ENCODE results near the gene GAS2L1.

Gene GAS2L1

GRCh38 chr22:29323641-29324040 lies 17.2 kb downstream of the GAS2L1 start:
- no peak overlapping the region for H4K8ac ChIP-seq (ENCODE audit: low read length)
- H3K4ac ChIP-seq (ENCODE audit: low read depth in 1 of 2, low read length in 2 of 2) = no peak overlapping the region
- no peak overlapping the region for H2AFZ ChIP-seq (ENCODE audit: low read depth, low read length)
- no peak overlapping the region for H2AK5ac ChIP-seq (ENCODE audit: low read length, severe bottlenecking)
- no peak overlapping the region for H2BK12ac ChIP-seq (ENCODE audit: low read length in 2 of 2)
- no peak overlapping the region for H3K18ac ChIP-seq (ENCODE audit: low read depth in 1 of 2, low read length in 2 of 2)
- peaks cover under 1% of the 10 kb centered on the region for H3K4me1 ChIP-seq (ENCODE audit: control insufficient read depth, insufficient read depth, low read depth, low read length)
- H4K91ac ChIP-seq (ENCODE audit: low read length) = no peak overlapping the region
- H3K27ac ChIP-seq (ENCODE audit: low read length, poor library complexity, severe bottlenecking) = no peak overlapping the region
- H3K14ac ChIP-seq (ENCODE audit: low read length in 2 of 2) = no peak overlapping the region
- no peak overlapping the region for H3K9ac ChIP-seq (ENCODE audit: low read length)
- peaks cover 20 to 30% of the 10 kb centered on the region in 2 experiments for H3K36me3 ChIP-seq (ENCODE audit: control insufficient read depth in 1 of 2, insufficient read depth in 2 of 2, low read depth in 1 of 2, low read length in 2 of 2)
- no peak for DNase-seq
- H3K9me3 ChIP-seq (ENCODE audit: control insufficient read depth, low read length) = no peaks in the 10 kb centered on the region
- no peak overlapping the region for H3K4me3 ChIP-seq (ENCODE audit: insufficient read depth in 1 of 2, low read depth in 1 of 2, low read length in 2 of 2)
- H3K27me3 ChIP-seq (ENCODE audit: control insufficient read depth in 1 of 2, insufficient read depth in 1 of 2, low read length in 2 of 2) = no peaks in the 10 kb centered on the region
- H3K4me2 ChIP-seq (ENCODE audit: low read length, poor library complexity, severe bottlenecking) = no peak overlapping the region
- H2BK120ac ChIP-seq (ENCODE audit: low read depth, low read length) = no peak overlapping the region
- no peak overlapping the region for H2BK15ac ChIP-seq (ENCODE audit: low read depth, poor library complexity, severe bottlenecking)
- no peaks in the 10 kb centered on the region for H3K79me1 ChIP-seq (replicated peaks; ENCODE audit: low read length, poor library complexity, severe bottlenecking)
- H3K23ac ChIP-seq (ENCODE audit: low read length in 2 of 2) = no peak overlapping the region
- no peak overlapping the region for H2BK5ac ChIP-seq (ENCODE audit: low read depth, low read length, poor library complexity, severe bottlenecking)

DNA sequence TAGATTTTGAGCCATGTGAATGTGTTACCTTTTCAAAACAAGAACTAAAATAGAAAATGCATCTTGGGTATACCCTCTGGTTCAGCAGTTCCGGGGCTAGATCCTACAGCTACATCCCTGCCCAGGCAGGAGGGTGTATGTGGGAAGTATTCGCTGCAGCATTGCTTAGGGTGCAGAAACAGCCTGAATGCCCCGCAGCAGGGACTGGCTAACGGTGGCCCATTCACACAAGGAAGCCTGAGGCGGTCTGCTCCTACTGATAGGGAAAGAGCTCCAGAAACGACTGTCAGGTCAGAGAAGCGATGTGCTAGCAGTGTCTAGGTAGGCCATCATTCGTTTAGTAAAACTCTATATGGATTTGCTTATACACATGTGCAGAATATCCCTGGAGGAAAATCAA lies 18.9 kb downstream of the GAS2L1 start:
- Histone ChIP-seq H3K4me3 (ENCODE audit: insufficient read depth in 1 of 2, low read depth in 1 of 2, low read length in 2 of 2) (no peak overlapping the region), H2AFZ (ENCODE audit: low read depth, low read length) (no peak overlapping the region), H3K4me2 (ENCODE audit: low read length, poor library complexity, severe bottlenecking) (no peak overlapping the region), H3K4me1 (ENCODE audit: control insufficient read depth, insufficient read depth, low read depth, low read length) (peaks cover 15% of the 10 kb centered on the region), H2BK12ac (ENCODE audit: low read length in 2 of 2) (no peak overlapping the region), H2BK5ac (ENCODE audit: low read depth, low read length, poor library complexity, severe bottlenecking) (no peak overlapping the region), H3K27ac (ENCODE audit: low read length, poor library complexity, severe bottlenecking) (no peak overlapping the region), H4K91ac (ENCODE audit: low read length) (no peak overlapping the region), H3K9me3 (ENCODE audit: control insufficient read depth, low read length) (no peaks in the 10 kb centered on the region), H4K8ac (ENCODE audit: low read length) (no peak overlapping the region), H2BK15ac (ENCODE audit: low read depth, poor library complexity, severe bottlenecking) (no peak overlapping the region), H3K14ac (ENCODE audit: low read length in 2 of 2) (no peak overlapping the region), H3K9ac (ENCODE audit: low read length) (no peak overlapping the region), H3K18ac (ENCODE audit: low read depth in 1 of 2, low read length in 2 of 2) (no peak overlapping the region), H3K79me1 (replicated peaks; ENCODE audit: low read length, poor library complexity, severe bottlenecking) (no peaks in the 10 kb centered on the region), H3K27me3 (ENCODE audit: control insufficient read depth in 1 of 2, insufficient read depth in 1 of 2, low read length in 2 of 2) (no peaks in the 10 kb centered on the region), H2BK120ac (ENCODE audit: low read depth, low read length) (no peak overlapping the region), H3K36me3 (ENCODE audit: control insufficient read depth in 1 of 2, insufficient read depth in 2 of 2, low read depth in 1 of 2, low read length in 2 of 2) (peaks cover 24 to 47% of the 10 kb centered on the region in 2 experiments), H3K4ac (ENCODE audit: low read depth in 1 of 2, low read length in 2 of 2) (no peak overlapping the region), H2AK5ac (ENCODE audit: low read length, severe bottlenecking) (no peak overlapping the region), H3K23ac (ENCODE audit: low read length in 2 of 2) (no peak overlapping the region)
- DNase-seq = no peak
- WGBS = 86% methylated on average over 8 of the region's 8 CpGs

GRCh38 chr22:29325785-29326315 lies 19.4 kb downstream of the GAS2L1 start:
- Histone ChIP-seq H2AK5ac (ENCODE audit: low read length, severe bottlenecking) (no peak overlapping the region), H3K27ac (ENCODE audit: low read length, poor library complexity, severe bottlenecking) (no peak overlapping the region), H2BK12ac (ENCODE audit: low read length in 2 of 2) (no peak overlapping the region), H3K4ac (ENCODE audit: low read depth in 1 of 2, low read length in 2 of 2) (no peak overlapping the region), H3K14ac (ENCODE audit: low read length in 2 of 2) (no peak overlapping the region), H2BK5ac (ENCODE audit: low read depth, low read length, poor library complexity, severe bottlenecking) (no peak overlapping the region), H3K9me3 (ENCODE audit: control insufficient read depth, low read length) (no peaks in the 10 kb centered on the region), H2BK120ac (ENCODE audit: low read depth, low read length) (no peak overlapping the region), H3K27me3 (ENCODE audit: control insufficient read depth in 1 of 2, insufficient read depth in 1 of 2, low read length in 2 of 2) (no peaks in the 10 kb centered on the region), H4K8ac (ENCODE audit: low read length) (no peak overlapping the region), H3K4me1 (ENCODE audit: control insufficient read depth, insufficient read depth, low read depth, low read length) (peaks cover 19% of the 10 kb centered on the region), H4K91ac (ENCODE audit: low read length) (no peak overlapping the region), H3K36me3 (ENCODE audit: control insufficient read depth in 1 of 2, insufficient read depth in 2 of 2, low read depth in 1 of 2, low read length in 2 of 2) (peaks cover 24 to 52% of the 10 kb centered on the region in 2 experiments), H3K79me1 (replicated peaks; ENCODE audit: low read length, poor library complexity, severe bottlenecking) (no peaks in the 10 kb centered on the region), H3K23ac (ENCODE audit: low read length in 2 of 2) (no peak overlapping the region), H2BK15ac (ENCODE audit: low read depth, poor library complexity, severe bottlenecking) (no peak overlapping the region), H3K18ac (ENCODE audit: low read depth in 1 of 2, low read length in 2 of 2) (no peak overlapping the region), H2AFZ (ENCODE audit: low read depth, low read length) (no peak overlapping the region), H3K4me3 (ENCODE audit: insufficient read depth in 1 of 2, low read depth in 1 of 2, low read length in 2 of 2) (no peak overlapping the region), H3K4me2 (ENCODE audit: low read length, poor library complexity, severe bottlenecking) (no peak overlapping the region), H3K9ac (ENCODE audit: low read length) (no peak overlapping the region)
- DNase-seq = no peak
- 96% methylated on average over 9 of the region's 9 CpGs for WGBS

DNA sequence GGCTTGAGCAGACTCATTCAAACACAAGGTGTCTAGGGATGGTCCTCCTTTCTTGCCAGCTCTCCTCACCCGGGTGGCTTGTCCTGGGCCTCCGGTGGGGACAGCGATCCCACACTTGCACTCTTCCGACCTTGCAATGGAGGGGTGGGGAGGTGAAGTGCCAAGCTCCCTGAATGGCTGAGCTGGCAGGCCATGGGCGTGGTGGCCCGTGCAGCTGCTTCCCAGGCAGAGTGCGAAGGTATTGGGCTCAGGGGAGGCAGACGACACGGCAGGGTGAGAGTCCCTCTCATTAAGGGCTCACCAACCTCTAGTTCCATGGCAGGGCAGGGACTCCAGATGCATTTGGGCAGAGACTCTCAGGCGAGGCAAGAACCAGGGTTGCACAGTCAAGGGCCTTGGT lies 20.0 kb downstream of the GAS2L1 start:
- no peak overlapping the region for H3K14ac ChIP-seq (ENCODE audit: low read length in 2 of 2)
- no peak overlapping the region for H3K4me2 ChIP-seq (ENCODE audit: low read length, poor library complexity, severe bottlenecking)
- H3K23ac ChIP-seq (ENCODE audit: low read length in 2 of 2) = no peak overlapping the region
- no peak overlapping the region for H3K9ac ChIP-seq (ENCODE audit: low read length)
- no peak overlapping the region for H4K8ac ChIP-seq (ENCODE audit: low read length)
- no peak overlapping the region for H3K4ac ChIP-seq (ENCODE audit: low read depth in 1 of 2, low read length in 2 of 2)
- H2BK5ac ChIP-seq (ENCODE audit: low read depth, low read length, poor library complexity, severe bottlenecking) = no peak overlapping the region
- no peak overlapping the region for H4K91ac ChIP-seq (ENCODE audit: low read length)
- 92% methylated on average over 10 of the region's 10 CpGs for WGBS
- H2AK5ac ChIP-seq (ENCODE audit: low read length, severe bottlenecking) = no peak overlapping the region
- no peaks in the 10 kb centered on the region for H3K9me3 ChIP-seq (ENCODE audit: control insufficient read depth, low read length)
- H3K27me3 ChIP-seq (ENCODE audit: control insufficient read depth in 1 of 2, insufficient read depth in 1 of 2, low read length in 2 of 2) = no peaks in the 10 kb centered on the region
- H3K27ac ChIP-seq (ENCODE audit: low read length, poor library complexity, severe bottlenecking) = no peak overlapping the region
- no peak for DNase-seq
- no peak overlapping the region for H2AFZ ChIP-seq (ENCODE audit: low read depth, low read length)
- H3K79me1 ChIP-seq (replicated peaks; ENCODE audit: low read length, poor library complexity, severe bottlenecking) = no peaks in the 10 kb centered on the region
- no peak overlapping the region for H2BK15ac ChIP-seq (ENCODE audit: low read depth, poor library complexity, severe bottlenecking)
- H2BK120ac ChIP-seq (ENCODE audit: low read depth, low read length) = no peak overlapping the region
- H2BK12ac ChIP-seq (ENCODE audit: low read length in 2 of 2) = no peak overlapping the region
- no peak overlapping the region for H3K4me3 ChIP-seq (ENCODE audit: insufficient read depth in 1 of 2, low read depth in 1 of 2, low read length in 2 of 2)
- no peak overlapping the region for H3K18ac ChIP-seq (ENCODE audit: low read depth in 1 of 2, low read length in 2 of 2)
- H3K4me1 ChIP-seq (ENCODE audit: control insufficient read depth, insufficient read depth, low read depth, low read length) = peaks cover 26% of the 10 kb centered on the region
- peaks cover 29 to 57% of the 10 kb centered on the region in 2 experiments for H3K36me3 ChIP-seq (ENCODE audit: control insufficient read depth in 1 of 2, insufficient read depth in 2 of 2, low read depth in 1 of 2, low read length in 2 of 2)
